GM10266 (cell line): ENCODE measurements around the gene GET4.

ENCODE experiments used
- DNase-seq: peaks from one replicate; pipeline ENCODE4 v3.0.0; 2012; ENCODE audit errors: extremely low spot score
- TF ChIP-seq, protein P1 (sequence below): IDR thresholded peaks from 2 replicates; pipeline ENCODE4 v1.5.1; 2012; ENCODE audit warnings: mild to moderate bottlenecking, low read depth; ENCODE audit not compliant: control insufficient read depth, insufficient read depth; ENCODE audit errors: missing control alignments

The GET4 gene

DNA sequence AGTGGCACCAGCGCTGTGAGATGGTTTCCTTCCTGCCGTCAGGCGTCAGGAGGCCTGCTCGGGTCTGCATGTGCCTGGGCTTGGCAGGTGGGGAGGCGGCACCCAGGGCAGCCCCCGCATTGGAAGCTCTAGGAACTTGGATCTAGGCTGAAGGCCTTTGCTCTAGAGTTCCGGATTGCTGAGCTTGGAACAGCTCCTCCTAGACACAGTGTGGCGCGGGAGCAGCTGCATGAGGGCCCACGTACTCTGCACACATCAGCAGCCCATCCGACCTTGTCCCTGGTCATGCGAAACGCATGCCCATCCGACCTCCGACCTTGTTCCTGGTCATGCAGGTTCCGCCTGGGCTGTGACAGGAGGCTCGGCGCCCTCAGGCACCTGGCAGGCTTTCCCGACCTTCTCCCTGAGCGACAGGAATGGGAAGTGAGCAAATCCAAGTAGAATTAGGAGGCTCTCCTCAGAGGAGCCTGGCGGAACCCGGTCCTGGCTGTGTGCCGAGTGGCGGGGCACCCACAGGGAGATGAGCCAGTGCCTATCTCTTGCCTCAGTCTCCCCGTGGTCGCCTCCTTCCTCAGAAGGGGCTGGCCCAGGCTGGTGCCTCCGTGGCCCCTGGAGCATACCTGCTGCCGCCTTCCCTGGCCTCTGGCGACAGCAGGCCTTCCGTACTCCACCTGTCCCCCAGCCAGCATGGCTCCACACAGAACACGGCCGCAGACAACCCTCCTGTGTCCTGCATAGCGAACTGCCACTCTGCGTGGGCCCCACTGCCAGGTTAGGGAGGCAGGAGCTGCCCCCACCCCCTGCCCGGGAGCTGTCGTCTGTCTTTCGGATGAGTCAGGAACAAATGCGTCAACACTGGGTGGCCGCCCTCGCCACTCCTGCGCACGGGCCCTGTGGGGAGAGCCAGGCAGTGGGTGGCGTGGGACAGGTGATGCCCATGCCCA, 12.0 kb downstream of the GET4 start:
- DNase-seq = no peak

DNA sequence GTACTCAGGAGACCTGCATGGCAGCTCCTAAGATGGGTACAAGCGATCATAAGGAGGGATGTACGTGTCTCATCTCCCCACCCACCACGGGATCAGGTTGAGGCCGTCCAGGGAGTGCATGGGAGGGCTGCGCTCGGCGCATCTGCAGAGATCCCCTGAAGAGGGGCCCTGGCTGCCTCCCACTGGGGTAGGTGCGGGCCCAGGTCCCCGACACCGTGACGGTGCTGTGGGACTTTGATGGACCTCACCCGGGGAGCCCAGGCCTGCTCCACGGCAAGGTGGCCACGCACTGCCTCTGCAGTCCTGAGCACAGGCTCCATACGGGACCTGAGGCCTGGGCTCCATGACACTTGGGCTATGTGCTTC, 12.7 kb downstream of the GET4 start:
- TF ChIP-seq, protein P1, sequence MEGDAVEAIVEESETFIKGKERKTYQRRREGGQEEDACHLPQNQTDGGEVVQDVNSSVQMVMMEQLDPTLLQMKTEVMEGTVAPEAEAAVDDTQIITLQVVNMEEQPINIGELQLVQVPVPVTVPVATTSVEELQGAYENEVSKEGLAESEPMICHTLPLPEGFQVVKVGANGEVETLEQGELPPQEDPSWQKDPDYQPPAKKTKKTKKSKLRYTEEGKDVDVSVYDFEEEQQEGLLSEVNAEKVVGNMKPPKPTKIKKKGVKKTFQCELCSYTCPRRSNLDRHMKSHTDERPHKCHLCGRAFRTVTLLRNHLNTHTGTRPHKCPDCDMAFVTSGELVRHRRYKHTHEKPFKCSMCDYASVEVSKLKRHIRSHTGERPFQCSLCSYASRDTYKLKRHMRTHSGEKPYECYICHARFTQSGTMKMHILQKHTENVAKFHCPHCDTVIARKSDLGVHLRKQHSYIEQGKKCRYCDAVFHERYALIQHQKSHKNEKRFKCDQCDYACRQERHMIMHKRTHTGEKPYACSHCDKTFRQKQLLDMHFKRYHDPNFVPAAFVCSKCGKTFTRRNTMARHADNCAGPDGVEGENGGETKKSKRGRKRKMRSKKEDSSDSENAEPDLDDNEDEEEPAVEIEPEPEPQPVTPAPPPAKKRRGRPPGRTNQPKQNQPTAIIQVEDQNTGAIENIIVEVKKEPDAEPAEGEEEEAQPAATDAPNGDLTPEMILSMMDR = no peak
- no peak for DNase-seq

More for the DNA sequence above, 12.0 kb downstream of the GET4 start:
- TF ChIP-seq, protein P1 = no peak

DNA sequence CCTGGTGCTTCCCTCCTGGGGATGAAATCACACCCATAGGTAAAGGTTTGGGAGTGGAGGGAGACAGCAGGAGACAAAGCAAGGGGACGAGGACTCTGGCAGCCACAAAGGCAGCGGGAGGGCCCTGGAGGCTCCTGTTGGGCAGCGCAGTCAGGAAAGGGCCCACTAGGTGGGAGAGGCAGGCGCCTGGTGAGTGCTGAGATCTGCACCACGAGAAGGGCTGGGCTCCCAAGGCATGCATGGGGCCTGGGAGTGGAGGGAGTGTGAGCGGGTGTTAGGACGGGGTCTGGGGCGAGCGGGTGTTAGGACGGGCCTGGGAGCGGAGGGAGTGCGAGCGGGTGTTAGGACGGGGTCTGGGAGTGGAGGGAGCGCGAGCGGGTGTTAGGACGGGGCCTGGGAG, 13.0 kb downstream of the GET4 start:
- TF ChIP-seq, protein P1 = no peak
- no peak for DNase-seq

DNA sequence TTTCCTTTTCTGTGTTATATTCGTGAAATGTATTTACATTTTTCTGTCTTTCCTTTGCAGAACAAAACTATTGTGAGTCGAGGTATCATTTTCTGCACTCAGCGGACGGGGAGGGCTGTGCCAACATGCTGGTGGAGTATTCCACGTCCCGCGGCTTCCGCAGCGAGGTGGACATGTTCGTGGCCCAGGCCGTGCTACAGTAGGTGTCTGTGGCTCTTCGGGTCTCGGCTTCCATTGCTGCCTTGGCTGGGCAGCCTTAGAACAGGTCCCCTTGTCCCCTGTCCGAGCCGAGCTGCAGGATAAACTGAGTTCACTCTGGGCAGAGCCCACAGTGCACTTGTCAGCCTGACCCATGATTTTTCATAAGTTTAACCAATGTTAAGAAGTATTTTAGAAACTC, 14.5 kb downstream of the GET4 start:
- TF ChIP-seq, protein P1 = no peak
- no peak for DNase-seq

DNA sequence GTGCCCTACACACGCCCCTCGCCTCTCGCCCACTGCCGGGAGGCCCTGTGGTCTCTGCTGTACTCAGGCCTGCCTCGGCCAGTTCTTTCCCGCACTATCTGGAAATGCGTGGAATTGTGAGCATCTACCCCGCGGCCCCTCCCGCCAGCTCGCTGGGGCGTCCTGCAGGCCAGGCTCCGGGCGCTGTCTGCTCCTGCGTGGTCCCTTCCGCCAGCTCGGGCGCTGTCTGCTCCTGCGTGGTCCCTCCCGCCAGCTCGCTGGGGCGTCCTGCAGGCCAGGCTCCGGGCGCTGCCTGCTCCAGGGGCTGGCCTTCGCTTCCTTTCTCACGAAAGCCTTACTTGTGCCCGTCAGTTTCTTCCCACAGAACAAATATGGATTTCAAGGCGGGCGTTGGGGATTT, 14.9 kb downstream of the GET4 start:
- no peak for DNase-seq
- TF ChIP-seq, protein P1 = no peak

DNA sequence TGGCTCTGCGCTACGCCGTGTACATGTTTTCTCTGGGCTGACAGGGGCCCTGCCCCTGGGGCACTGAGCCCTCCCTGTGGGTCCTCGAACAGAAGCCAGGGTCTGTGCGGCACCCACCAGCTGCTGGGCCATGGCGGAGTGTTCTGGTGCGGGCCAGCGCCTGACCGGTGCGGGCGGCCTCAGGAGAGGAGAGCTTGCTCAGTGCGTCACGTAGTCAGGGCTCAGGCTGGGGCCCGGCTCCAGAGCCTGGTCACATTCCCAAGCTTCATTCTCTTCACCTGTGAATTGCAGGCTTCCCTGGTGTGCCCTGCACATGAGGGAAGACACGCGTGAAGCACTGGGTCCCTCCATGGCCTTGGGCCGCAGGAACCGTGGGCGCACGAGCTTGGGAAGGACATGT, 15.5 kb downstream of the GET4 start:
- DNase-seq = no peak
- TF ChIP-seq, protein P1 = no peak
